Kidney tubule cell (primary cell): ENCODE results near the gene FUT6.
"Not testable (repeated sequence)": the region's sequence is repeated elsewhere in the genome, so short reads cannot be mapped to it uniquely, and the experiment has no call there.

Experiments
- DNase-seq: peaks from one replicate; pipeline ENCODE4 v3.0.0-alpha.2; 2018; ENCODE audit warnings: low spot score

FUT6 gene

GRCh38 chr19:5857203-5858081 lies 17.9 kb upstream of the FUT6 start:
- DNase-seq = no peak

DNA sequence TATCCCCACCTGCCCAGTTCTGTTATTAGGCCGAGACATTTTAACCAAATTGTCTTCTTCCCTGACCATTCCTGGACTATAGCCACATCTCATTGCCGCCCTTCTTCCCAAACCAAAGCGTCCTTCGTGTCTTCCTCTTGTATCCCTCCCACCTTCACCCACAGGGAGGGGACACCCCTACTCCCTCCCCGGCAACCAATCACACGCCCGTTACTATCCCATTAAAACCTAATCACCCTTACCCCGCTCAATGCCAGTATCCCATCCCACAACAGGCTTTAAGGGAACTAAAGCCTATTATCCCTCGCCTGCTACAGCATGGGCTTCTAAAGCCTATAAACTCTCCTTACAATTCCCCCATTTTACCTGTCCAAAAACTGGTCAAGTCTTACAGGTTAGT lies 15.6 kb upstream of the FUT6 start:
- DNase-seq = not testable (repeated sequence)

DNA sequence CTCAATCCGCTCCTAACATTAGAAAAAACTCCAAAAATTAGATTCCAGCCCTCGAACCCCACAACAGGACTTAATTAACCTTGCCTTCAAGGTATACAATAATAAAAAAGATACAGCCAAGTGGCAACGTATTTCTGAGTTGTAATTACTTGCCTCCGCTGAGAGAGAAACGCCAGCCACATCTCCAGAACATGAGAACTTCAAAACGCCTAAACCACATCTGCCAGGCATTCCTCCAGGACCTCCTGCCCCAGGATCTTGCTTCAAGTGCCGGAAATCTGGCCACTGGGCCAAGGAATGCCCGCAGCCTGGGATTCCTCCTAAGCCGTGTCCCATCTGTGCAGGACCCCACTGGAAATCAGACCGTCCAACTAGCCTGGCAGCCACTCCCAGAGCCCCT lies 14.6 kb upstream of the FUT6 start:
- not testable (repeated sequence) for DNase-seq

- DNase-seq = peak; percentile 23
These were observed 11.8 kb upstream of the FUT6 start, which contains the start of gene FUT3 for GRCh38 chr19:5851302-5851701. Gene FUT3 (minus strand): TSS chr19:5851449.

- DNase-seq = peak; percentile 64
These were observed 11.3 kb upstream of the FUT6 start for GRCh38 chr19:5850743-5851293.

DNA sequence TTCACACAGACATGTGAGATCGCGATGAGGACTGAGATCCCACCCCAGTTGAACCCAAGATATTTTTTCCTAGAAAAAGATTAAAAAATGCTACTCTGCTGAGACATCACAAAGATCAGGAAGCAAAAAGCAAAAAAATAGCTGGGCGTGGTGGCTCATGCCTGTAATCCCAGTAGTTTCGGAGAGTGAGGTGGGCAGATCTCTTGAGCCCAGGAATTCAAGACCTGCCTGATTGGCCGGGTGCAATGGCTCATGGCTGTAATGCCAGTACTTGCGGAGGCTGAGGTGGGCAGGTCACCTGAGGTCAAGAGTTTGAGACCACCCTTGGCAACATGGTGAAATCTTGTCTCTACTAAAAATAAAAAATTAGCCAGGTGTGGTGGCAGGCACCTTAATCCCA lies 10.7 kb upstream of the FUT6 start:
- DNase-seq = peak; percentile 29

DNA sequence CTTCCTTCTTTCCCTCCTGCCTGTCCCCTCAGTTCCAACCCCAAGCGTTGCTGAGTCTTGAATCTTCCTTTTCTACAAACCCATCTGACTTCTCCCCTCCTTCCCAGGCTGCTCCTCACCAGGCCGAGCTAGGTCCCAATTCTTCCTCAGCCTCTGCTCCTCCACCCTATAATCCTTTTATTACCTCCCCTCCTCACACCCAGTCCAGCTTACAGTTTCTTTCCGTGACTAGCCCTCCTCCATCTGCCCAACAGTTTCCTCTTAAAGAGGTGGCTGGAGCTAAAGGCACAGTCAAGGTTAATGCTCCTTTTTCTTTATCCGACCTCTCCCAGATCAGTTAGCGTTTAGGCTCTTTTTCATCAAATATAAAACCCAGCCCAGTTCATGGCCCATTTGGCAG lies 9.1 kb upstream of the FUT6 start:
- DNase-seq = not testable (repeated sequence)

GRCh38 chr19:5847846-5848245 lies 8.3 kb upstream of the FUT6 start:
- peak; percentile 27 for DNase-seq

DNA sequence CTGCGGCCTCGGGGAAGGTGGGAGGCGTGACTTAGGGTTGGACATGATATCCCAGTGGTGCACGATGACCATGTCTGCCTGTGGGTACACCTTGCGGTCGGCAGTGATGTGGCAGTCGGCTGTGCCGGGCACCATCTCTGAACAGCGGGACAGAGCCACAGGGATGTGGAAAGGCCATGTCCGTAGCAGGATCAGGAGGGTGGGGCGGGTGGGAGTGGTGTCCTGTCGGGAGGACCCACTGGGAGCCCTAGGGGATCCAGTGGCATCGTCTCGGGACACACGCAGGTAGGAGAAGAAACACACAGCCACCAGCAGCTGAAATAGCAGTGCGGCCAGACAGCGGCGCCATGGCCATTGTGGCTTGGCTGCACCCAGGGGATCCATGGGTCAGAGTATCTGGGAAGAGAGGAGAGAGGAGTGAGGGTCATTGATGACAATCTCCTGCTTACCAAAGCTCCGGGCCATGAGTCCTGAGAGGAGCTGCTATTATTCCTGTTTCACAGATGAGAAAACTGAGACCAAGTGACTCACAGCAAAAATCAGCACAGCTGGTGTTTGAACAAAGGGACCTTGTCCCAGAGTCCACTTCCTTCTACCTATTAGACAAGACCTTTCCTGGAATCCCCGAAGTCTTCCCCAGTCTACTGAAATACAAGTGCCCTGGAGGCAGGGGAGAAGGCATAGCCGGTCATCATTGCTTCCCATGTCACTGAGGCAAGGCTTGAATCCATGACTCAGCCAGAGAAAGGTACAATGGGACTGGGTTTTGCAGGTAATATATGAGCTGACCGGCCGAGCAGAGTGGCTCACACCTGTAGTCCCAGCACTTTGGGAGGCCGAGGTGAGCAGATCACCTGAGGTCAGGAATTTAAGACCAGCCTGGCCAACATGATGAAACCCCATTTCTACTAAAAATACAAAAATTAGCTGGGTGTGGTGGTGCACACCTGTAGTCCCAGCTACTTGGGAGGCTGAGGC lies 5.2 kb upstream of the FUT6 start:
- DNase-seq = peak; percentile 22

DNA sequence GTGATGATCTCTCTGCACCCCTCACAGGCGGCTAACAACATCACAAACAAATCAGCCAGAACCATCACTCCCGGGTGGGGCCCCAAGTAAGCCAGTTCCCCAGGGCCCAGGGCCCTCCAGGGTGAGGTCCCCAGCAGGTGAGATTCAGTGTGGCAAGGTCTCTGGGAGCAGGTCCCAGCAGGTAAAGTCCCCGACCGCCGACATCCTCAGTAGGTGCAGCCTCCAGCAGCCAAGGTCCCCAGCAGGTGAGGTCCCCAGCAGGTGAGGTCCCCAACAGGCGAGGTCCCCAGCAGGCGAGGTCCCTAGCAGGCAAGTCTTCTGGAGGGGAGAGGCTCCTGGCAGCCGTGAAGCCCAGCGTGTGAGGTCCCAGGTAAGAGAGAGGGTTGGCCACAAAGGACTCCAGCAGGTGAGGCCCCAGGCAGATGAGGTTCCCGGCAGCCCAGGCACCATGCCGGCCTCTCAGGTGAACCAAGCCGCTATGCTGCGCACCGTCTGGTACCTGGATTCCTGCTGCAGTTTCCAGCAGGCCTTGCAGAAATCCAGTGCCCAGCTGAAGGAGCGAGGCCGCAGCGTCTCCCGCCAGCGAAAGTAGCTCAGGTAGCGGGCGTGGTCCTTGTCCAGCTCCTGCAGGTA lies 3.9 kb upstream of the FUT6 start:
- no peak for DNase-seq

- DNase-seq = not testable (repeated sequence)
These were observed 2.2 kb upstream of the FUT6 start for GRCh38 chr19:5841735-5842111.

- no peak for DNase-seq
These were observed 993 bp downstream of the FUT6 start for GRCh38 chr19:5838353-5839064.

GRCh38 chr19:5837761-5838352 lies 1.6 kb downstream of the FUT6 start:
- DNase-seq = peak; percentile 47

DNA sequence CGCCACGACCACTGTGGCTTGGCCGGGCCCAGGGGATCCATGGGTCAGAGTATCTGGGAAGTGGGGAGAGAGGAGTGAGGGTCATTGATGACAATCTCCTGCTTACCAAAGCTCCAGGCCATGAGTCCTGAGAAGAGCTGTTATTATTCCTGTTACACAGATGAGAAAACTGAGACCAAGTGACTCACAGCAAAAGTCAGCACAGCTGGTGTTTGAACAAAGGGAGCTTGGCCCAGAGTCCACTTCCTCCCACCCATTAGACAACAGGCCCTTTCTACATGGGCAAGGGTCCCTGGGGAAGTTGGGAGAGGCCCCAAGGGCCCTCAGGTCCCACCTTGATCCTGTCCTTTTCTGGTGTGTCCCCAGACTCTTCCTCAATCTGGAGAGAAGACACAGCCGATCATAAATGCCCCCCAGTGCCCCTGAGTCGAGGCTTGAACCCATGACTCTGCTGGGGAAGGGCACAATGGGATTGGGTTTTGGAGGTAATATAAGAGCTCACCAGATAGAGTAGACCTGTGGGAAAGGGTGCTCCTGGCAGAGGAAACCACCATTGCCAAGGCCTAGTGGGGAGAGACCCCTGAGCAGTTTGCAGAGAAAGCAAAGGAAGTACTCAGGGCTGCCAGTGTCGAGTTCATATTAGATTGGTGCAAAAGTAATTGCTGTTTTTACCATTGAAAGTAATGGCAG lies 6.8 kb downstream of the FUT6 start:
- no peak for DNase-seq

GRCh38 chr19:5832061-5832460 lies 7.4 kb downstream of the FUT6 start:
- no peak for DNase-seq

DNA sequence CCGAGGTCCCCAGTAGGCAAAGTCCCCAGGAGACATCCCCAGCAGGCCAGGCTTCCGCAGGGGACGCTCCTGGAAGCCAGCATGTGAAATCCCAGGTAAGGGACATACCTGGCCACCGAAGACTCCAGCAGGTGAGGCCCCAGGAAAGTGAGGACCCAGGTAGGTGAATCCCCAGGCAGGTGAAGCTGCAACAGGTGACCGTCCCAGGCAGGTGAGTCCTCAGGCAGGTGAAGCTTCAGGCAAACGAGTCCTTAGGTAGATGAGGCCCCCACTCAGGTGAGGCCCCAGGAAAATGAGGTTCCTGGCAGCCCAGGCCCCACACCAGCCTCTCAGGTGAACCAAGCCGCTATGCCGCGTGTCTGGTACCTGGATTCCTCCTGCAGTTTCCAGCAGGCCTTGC lies 8.3 kb downstream of the FUT6 start:
- DNase-seq = no peak

GRCh38 chr19:5829567-5830310 lies 9.8 kb downstream of the FUT6 start:
- DNase-seq = no peak

DNA sequence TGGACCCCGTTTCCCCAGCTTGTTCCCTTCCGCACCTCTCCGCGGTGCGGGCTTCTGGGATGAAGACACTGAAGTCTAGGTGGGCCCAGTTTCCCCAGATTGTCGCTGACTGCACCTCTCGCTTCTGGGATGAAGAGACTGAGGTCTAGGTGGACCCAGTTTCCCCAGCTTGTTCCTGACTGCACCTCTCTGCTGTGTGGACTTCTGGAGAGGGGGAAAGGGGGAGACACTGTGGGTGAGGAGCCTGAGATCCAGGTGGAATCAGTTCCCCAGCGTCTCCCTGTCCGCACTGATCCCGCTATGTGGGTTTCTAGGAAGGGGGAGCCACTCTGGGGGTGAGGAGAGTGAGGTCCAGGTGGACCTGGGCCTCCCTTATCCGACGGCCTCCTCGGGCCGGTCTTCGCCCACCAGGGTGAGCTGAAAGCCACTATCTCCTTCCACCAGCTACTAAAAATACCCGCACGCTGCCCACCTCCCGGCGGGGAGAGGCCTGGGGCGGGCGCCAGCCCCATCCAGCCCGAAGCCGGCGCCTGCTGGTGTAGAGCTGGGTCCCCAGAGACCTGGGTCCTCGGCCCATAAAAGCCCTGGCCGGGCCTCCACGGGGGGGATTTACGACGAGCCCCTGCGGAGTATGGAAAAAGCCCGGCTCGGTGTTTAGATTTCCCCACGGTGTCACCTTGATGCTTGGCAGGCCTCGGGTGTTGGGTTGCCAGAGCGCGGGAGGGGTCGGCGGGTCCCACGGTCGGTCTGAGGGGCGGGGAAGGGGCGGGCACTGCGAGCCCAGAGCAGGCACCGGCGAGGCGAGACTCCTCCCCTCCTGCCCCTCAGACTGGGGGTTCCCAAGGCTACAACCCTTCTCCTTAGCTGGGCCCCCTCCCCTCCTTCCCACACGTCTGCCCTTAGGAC lies 10.6 kb downstream of the FUT6 start:
- no peak for DNase-seq
